ENCODE data around the gene SNX10. TPM values are rescaled to one million over a fixed set of nuclear protein-coding genes. Genes with fewer than 3 reads are reported as not detected.
A peak's percentile ranks its signal among the peaks of the same experiment; 100 is the strongest.

SNX10 gene
- total RNA-seq, 4 donors from 2014 or later = 1.9 to 6.9 (median 4.0) TPM

DNA sequence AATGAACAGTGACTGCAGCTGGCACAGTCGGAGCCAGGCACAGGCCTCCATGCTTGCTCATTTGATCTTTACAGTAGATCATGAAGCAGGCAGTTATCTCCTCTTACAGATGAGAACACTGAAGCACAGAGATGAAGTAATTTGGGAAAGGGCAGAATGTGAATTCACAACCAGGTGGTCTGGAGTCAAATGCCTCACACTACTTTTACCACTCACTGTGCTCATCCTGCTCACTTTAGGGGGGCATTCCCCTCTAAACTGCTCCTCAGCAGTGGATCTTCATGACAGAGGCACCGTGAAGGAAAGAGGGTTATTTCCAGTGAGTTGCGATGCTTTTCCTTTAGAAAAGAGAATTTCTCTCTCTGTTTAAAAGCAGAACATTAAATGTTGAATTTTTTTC lies 15.1 kb downstream of the SNX10 start:
- H3K27ac ChIP-seq = no peak overlapping the region
- H3K4me1 ChIP-seq = no peaks in the 10 kb centered on the region
- no peak overlapping the region for H3K4me3 ChIP-seq
- H3K9me3 ChIP-seq = no peaks in the 10 kb centered on the region
- peaks cover 17% of the 10 kb centered on the region for H3K27me3 ChIP-seq
- 92 to 93% methylated on average over 3 of the region's 3 CpGs for WGBS, 2 donors (ENCODE audit: low coverage in 1 of 2)
- no peaks in the 10 kb centered on the region for H3K36me3 ChIP-seq
- TF ChIP-seq CTCF (IDR thresholded peaks at IDR 0.05) = no peak
- TF ChIP-seq POLR2A (IDR thresholded peaks at IDR 0.05) = no peak
- TF ChIP-seq POLR2AphosphoS5 (IDR thresholded peaks at IDR 0.05) = no peak
- TF ChIP-seq EP300 (IDR thresholded peaks at IDR 0.05) = no peak
- ATAC-seq = no peak

DNA sequence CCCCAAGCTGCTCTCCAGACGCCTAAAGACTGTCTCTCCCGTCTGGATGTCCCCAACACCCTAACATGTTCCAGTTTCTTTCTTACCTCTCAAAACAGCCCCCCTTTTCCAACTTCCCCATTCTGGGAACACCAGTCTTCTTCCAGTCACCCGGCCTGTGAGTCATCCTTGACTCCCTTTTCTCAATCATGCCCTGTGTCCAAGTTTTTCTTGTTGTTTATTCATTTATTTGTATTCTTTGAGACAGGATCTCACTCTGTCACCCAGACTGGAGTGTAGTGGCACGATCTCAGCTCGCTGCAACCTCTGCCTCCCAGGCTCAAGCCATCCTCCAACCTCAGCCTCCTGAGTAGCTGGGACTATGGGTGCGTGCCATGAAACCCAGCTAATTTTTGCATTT lies 15.6 kb downstream of the SNX10 start:
- H3K4me1 ChIP-seq = no peaks in the 10 kb centered on the region
- H3K4me3 ChIP-seq = no peak overlapping the region
- H3K36me3 ChIP-seq = no peaks in the 10 kb centered on the region
- no peaks in the 10 kb centered on the region for H3K9me3 ChIP-seq
- TF ChIP-seq CTCF (IDR thresholded peaks at IDR 0.05) (no peak), POLR2AphosphoS5 (IDR thresholded peaks at IDR 0.05) (peak; percentile 18), POLR2A (IDR thresholded peaks at IDR 0.05) (no peak), EP300 (IDR thresholded peaks at IDR 0.05) (no peak)
- peaks cover 17% of the 10 kb centered on the region for H3K27me3 ChIP-seq
- peak; percentile 75 for ATAC-seq
- 68 to 75% methylated on average over 6 of the region's 6 CpGs for WGBS, 2 donors (ENCODE audit: low coverage in 1 of 2)
- H3K27ac ChIP-seq = no peak overlapping the region

DNA sequence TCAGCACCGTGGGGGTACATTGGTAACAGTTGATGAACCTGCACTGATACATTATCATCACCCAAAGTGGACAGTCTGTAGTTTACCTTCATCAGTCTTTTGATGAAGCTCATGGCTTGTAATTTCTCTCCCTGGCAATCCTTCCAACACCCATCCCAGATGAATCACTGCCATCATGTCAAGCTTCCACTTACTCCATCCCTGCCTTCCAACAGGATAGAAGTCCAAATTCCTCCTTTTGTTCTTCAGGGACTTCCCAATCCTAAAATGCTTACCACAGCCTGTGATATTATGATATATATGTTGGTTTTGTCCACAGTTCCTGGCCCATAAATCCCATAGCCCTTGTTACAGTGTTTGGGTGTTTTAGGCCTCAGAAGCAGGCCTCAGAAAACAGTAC lies 16.1 kb downstream of the SNX10 start:
- H3K27me3 ChIP-seq = peaks cover 22% of the 10 kb centered on the region
- no peak overlapping the region for H3K27ac ChIP-seq
- TF ChIP-seq POLR2A (IDR thresholded peaks at IDR 0.05) = no peak
- no peak for TF ChIP-seq POLR2AphosphoS5 (IDR thresholded peaks at IDR 0.05)
- TF ChIP-seq EP300 (IDR thresholded peaks at IDR 0.05) = no peak
- no peak for TF ChIP-seq CTCF (IDR thresholded peaks at IDR 0.05)
- H3K36me3 ChIP-seq = no peaks in the 10 kb centered on the region
- 85 to 100% methylated on average over 1 of the region's 1 CpG for WGBS, 2 donors (ENCODE audit: low coverage in 1 of 2)
- H3K4me3 ChIP-seq = no peak overlapping the region
- no peak for ATAC-seq
- no peaks in the 10 kb centered on the region for H3K4me1 ChIP-seq
- H3K9me3 ChIP-seq = no peaks in the 10 kb centered on the region

GRCh38 chr7:26308551-26308950 lies 16.9 kb downstream of the SNX10 start:
- 100% methylated on average over 2 to 4 of the region's 4 CpGs for WGBS, 2 donors (ENCODE audit: low coverage in 1 of 2)
- no peak for TF ChIP-seq POLR2AphosphoS5 (IDR thresholded peaks at IDR 0.05)
- TF ChIP-seq POLR2A (IDR thresholded peaks at IDR 0.05) = no peak
- no peak for TF ChIP-seq CTCF (IDR thresholded peaks at IDR 0.05)
- no peak for ATAC-seq
- Histone ChIP-seq H3K9me3 (no peaks in the 10 kb centered on the region), H3K4me3 (no peak overlapping the region), H3K36me3 (no peaks in the 10 kb centered on the region), H3K27ac (no peak overlapping the region), H3K27me3 (peaks cover 25% of the 10 kb centered on the region), H3K4me1 (no peaks in the 10 kb centered on the region)

- ATAC-seq = no peak
- Histone ChIP-seq H3K4me1 (no peaks in the 10 kb centered on the region), H3K9me3 (no peaks in the 10 kb centered on the region), H3K27ac (no peak overlapping the region), H3K4me3 (no peak overlapping the region), H3K36me3 (no peaks in the 10 kb centered on the region), H3K27me3 (peaks cover 25% of the 10 kb centered on the region)
- no peak for TF ChIP-seq EP300 (IDR thresholded peaks at IDR 0.05)
- TF ChIP-seq POLR2A (IDR thresholded peaks at IDR 0.05) = no peak
- no peak for TF ChIP-seq POLR2AphosphoS5 (IDR thresholded peaks at IDR 0.05)
- no peak for TF ChIP-seq CTCF (IDR thresholded peaks at IDR 0.05)
- WGBS, 2 donors (ENCODE audit: low coverage in 1 of 2) = 81% methylated on average over 5 of the region's 5 CpGs; no CpG with 5 or more reads in 1 of the 2 donors
Observed at GRCh38 chr7:26309089-26309488, 17.4 kb downstream of the SNX10 start.
